ENCODE results near the gene NAPA.
A peak's percentile ranks its signal among the peaks of the same experiment; 100 is the strongest.

NAPA gene

DNA sequence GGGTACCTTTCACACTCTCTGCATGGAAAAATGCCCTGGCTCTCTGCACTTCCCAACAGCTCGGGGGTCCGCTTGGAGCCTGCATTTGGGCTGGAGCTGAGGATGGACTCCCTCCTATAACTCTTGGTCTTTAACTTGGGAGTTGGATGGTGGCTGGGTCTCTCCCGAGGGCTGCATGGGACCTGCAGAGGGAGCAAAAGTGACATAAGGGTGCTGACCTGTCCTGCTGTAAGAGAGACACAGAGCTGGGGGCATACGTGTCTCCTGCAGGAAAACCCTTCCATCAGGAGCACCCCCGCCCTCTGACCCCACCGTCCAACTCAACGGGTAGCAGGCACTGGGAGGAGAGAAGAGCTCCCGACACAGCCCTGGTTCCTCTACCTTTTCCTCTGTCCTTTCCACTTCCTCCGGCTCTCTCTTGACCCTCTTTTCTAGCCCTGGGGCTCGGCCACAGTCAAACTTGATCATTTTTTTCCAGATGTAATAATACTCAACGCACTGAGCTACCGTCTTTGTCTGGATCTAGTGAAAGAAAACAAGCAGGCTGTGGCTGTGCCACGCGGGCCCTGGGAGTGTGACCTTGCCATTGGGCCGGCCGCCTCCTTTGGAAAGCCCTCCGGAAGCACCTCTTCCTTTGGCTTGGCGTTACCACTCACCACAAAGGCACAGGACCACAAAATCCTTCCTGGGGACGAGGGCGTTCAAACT is 6.8 kb upstream of the NAPA start:
- no peak for DNase-seq (ENCODE audit: low read depth)

DNA sequence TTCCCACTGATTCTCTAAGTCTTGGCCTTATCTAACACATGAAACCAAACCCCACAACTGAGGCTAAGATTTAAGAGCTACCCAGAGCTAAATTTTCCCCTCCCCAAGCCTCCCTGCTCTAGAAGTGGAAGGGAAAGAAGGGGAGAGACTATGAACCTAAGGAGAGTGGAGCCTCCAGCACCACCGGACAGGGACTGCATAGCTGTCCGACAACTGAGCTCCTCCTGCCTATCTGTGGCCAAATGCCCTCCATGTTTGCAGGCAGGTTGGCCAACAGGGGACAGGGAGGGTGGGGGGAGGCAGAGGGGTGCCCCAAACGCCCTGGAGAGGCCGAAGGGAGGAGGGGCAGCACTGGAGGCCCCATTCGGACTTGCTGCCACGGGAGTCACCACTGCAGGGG is 6.0 kb upstream of the NAPA start:
- no peak for DNase-seq (ENCODE audit: low read depth)

DNA sequence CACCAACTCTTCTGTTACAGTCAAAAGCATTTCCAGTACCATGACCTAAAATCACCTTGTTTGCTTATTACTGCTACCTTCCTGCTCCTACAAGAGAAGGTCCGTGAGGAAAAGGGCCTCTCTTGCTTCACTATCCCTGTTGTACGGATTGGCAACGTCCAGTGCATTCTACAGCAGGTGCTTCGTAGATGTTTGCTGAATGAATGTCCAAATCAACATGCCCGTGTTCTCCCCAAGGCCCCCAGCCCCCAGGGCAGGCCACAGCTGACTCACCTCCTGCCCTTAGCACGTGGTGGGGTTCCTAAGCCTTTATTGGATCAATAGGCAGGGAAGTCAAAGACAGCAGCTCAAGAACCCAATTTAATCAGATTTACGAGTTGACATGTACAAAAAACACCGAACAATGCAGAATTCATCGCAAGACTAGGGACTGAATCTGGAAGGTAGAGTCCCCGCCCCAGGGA is 5.5 kb upstream of the NAPA start:
- DNase-seq (ENCODE audit: low read depth): no peak

DNA sequence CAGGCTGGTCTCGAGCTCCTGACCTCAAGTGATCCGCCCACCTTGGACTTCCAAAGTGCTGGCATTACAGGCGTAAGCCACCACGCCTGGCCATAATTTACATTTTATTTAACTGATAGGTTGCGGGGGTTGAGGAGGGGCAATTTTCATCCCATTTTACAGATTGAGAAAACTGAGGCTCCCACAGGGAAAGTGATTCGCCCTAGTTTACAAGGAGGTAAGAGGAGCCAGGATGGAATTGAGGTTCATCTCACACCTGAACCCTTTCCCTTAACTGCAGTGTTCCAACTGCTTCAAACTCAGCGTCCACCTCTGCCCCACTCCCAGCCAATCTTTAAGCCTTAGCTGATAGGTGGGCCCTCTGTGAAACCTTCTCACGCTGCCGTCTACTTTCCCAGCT is 4.0 kb upstream of the NAPA start:
- no peak for DNase-seq (ENCODE audit: low read depth)

DNA sequence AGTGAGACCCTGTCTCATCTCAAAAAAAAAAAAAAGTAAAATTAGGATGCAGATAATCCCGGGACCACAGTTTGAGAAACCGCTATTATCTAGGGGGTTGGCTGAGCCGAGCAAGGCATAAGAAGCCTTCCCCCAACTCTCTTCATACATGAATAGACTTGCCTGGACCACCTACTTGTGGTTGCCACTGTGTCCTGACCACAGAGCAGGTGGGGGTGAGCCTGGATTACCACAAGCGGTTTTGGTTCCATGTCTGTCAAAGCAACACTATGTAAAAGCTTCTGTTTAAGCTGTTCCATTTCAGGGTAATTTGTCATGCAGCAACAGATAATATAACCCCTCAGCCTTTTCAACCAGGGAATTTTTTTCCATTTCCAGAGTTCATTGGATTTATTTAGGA is 3.3 kb upstream of the NAPA start:
- peak; percentile 44 for DNase-seq (ENCODE audit: low read depth)

DNA sequence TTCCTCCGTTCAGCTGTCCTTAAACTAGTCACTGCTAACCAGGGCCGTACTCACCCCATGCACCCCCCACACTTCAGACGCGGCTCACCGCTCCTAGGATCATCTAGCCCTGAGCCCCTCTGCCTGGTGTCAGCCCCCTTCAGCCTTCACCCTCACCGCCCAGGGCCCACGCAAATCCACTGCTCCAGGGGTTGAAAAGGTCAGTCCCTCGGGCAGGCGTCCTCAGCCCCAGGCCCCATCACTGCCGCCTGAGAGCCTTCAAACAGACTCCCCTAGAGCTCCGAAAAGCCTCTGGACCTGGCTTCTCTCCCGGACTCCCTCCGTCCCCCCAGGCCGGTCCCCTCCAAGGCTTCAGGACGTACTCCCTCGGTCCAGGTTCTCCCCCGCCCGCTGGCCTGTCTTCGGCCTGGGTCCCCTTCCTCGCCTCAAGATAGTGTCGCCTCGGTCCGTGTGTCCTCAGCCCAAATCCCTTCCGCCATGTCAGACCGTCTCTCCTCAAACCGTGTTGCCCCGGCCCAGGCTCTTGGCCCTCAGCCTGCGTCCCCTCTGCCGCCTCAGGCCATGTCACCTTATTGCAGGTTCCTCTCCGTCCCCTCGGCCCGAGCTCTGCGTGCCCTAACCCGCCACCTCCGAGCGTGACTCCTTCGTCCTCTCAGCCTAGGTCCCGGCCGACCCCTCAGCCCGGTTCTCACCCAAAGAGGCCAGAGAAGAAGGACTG is 553 bp downstream of the NAPA start:
- no peak for DNase-seq (ENCODE audit: low read depth)

DNA sequence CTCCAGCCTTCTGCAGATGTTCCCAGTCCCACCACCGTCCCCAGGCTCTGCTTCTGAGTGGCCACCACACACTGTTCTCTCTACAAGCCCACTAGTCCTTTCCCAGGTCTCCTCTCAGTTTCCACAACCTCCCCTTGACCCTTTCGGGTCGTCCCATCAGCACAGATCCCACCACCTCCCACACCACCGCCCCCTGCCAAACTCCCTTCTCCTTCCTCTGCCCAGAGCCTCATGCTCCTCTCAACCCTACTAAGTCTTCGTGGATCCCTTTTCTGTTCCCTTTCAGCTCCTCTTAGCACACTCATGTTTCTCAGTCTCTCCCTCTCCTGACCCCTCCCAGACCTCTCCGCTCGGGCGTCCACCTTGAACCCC is 1.9 kb downstream of the NAPA start:
- DNase-seq (ENCODE audit: low read depth): no peak

DNA sequence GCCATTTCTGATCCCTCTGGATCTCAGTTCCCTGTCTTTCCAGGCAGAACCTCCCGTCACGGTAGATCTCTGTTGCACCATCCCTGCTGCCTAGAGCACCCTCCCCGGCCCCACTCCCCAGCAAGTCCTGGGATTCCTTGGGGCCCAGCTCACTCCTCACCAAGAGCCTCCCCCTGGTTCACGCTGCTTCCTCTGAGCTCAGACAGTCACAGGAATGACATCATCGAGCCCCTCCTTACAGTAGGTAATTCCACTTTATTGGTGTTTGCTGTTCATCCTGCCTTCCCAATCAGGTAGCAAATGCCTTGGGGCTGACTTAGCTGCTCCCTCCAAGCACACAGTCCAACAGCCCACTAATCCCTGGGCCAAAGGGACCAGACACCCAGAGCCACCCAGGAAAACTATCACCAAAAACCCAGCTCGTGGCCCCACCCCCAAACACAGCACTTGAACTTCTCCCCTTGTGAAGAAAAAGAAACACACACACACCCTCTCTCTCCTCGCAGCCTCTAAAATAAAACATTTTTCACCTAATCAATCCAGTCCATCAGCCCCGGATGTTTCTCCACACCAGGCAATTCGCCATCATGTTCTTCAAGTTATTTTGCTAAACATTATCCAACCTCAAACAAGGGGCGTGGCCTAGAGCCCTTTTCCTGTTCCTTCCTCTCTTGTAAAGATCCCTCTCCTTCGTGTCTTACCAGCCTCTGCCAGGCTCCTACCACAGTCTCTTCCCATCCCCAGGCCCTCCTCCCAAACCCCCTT is 2.5 kb downstream of the NAPA start:
- DNase-seq (ENCODE audit: low read depth): no peak

DNA sequence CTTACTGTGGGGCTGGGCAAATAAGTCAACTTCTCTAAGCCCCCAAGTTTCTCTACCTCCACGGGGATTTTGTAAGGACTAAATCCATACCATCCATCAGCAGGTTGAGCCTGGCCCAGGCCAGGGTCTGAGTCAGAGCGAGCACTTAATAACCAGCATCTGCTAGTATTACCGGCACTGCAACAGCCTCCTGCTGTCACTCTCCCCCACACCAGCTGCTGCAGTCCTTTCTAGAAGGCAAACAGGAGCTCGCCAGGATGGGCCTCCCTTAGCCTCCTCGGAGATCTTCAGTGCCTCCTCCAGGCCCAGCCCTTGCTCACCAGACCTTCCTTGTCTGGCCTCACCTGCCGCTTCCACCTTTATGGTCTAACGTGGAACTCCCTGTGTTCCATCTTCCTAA is 3.2 kb downstream of the NAPA start:
- no peak for DNase-seq (ENCODE audit: low read depth)

DNA sequence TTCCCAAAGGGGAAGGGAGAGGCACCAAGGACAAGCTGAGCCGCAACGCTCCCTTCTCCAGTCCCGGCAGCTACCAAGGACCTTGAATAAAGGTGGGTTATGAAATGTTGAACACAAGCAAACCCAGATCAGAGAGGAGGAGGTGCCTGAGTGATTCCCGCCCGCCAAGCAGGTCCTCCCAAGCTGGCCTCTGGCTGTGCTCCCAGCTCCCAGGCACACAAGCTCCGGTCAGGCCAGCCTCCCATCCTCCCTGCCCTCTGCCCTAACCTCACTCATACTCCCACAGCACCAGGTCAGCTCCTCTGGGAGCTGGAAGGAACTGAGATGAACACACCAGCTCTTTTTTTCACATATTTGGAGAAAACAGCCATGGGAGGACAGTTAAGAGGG is 3.7 kb downstream of the NAPA start:
- DNase-seq (ENCODE audit: low read depth): no peak

DNA sequence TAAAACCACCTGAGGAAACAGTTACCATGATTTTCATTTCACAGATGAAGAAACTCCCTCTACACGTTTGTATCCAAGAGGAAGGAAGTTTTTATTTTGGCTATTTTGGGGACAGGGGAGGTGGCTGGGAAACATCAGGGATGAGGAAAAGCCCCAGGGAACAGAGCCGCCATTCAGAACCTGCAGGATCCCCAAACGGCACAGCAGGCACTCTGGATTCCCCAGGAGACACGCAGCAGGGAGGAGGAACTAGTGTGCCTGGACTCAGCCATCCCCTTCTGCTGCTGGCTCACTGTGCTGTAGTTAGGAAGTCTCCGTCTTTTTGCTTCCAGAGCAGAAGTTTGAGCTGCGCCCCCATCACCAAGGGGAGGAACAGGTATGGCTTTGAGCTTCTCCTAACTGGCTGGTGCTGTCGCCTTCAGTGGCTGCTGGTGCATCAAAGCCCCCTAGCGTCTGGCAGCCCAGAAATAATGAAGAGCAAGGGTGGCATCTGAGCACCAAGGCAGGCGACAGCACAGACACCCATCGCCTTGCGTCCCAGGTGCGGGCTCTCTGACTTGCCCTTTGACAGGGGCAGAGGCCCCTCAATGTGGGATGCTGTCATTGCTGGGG is 4.2 kb downstream of the NAPA start:
- no peak for DNase-seq (ENCODE audit: low read depth)

DNA sequence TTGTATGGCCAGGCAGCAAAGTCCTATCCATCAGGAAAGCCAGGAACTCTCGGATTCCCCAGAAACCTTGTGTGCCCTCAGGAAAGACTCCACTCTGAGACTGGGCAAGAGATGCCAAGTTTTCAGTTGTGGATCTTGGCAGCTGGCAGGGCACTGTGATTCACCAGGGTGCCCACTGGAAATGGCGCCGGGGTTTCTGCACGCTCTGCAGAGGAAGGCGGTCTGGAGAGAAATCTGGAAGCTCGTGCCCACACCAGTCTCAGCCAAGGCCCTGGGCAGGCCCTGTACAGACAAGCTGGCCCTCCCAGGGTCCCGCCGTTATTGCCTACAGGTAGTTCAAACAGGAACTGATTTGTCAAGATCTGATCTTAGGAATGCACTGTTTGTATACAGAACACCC is 4.9 kb downstream of the NAPA start:
- DNase-seq (ENCODE audit: low read depth): no peak

DNA sequence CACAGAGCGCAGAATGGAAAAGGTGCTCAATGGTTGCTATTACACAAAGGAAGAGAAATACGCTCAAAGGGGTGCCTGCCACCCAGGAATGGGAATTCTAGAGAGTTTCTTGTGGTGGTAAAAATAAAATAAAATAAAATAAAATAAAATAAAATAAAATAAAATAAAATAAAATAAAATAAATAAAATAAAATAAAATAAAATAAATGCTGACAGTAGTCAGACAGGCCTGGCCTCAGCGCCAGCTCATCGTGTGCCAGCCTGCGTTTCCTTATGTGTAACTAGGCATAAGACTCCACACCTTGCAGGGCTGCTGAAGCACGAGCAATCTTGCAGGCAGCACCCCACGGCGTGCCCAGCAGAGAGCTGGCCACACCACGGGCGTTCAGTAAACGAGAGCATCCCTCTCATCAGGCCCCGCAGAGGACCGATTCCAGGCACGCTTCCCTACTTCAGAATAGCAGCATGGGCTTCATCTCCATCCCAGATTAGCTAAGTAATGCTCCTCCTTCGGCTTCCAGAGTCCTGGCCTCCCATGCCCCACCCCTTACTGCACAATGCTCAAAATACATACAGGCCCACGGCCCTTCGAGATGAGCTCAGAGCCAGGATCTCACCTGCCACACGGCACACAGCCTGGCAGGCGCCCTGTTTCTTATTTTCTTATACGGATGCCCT is 5.6 kb downstream of the NAPA start:
- no peak for DNase-seq (ENCODE audit: low read depth)

DNA sequence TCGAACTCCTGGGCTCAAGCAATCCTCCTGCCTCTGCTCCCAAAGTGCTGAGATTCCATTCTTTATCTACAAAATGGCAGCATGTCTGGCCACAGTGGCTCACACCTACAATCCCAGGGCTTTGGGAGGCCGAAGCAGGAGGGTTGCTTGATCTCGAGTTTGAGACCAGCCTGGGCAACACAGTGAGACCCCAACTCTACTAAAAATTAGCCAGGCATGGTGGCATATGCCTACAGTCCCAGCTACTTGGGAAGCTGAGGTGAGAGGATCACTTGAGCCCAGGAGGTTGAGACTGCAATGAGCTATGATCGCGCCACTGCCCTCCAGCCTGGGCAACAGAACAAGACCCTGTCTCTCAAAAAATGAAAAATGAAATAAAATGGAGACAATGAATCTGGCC is 6.1 kb downstream of the NAPA start:
- no peak for DNase-seq (ENCODE audit: low read depth)

DNA sequence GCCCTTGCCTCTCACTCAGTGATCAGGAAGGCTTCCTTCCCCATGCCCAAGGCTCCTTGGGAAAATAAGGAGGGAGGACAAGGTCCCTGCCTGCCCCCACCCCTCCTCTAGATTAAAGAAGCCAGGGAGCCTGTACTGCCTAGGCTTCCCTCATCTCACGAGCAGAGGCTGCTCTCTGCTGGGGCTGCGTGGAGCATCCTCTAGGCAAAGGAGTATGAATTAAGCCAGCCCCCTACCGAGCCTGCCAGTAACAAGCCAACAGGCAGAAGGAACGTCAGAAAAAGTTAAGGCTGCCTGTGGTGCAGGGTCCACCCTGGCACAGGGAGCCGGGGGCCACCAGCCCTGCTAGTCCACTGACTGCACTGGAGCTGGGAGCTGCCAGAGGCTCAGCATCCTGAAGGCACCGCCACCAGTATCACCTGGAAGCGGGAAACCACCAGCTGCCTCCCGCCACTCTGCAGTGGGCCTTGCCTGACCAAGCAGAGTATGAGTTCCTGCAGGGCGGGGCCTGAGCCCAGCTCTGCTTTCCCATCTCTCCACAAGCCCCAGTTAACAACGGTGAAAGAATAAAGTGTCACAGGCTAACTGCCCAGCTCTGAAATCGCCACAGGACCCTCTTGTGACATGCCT is 6.8 kb downstream of the NAPA start:
- DNase-seq (ENCODE audit: low read depth): no peak

DNA sequence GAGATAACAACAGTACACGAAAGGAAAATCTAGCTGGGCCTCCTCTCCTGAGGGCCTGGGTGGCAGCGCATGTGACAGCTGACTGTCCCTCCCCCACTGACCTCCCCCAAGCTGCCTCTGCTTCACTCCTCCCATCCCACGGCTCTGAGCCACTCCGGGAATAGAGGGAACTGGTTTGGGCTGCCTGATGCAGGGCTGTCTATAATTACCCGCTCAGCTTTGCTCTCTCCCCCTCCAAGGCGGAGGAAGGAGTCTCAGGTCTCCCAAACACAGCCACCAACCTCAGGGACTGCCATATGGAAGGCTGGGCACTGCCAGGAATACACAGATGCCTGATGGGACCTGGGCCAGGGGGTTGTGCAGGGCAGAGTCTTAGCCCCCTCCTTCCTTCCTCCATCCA is 7.9 kb downstream of the NAPA start:
- DNase-seq (ENCODE audit: low read depth): no peak

DNA sequence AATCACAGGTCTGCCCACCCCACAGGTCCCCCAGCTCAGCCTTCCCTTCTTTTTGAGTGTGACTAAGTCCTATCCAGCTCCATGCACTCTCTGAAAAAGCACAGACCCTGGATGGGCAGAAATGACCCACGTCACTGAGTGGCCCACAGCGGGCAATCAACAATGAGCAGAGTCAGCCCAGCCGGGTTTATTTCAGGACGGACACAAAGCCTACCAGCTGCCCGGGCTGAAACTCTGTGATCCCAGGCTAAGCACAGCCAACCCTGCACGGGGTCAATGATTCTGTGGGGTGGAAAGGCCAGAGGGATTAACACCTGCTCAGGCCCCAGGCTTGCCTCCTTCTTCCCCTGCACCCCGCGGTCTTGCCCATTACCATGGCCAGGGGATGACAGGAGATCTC is 8.4 kb downstream of the NAPA start:
- no peak for DNase-seq (ENCODE audit: low read depth)

DNA sequence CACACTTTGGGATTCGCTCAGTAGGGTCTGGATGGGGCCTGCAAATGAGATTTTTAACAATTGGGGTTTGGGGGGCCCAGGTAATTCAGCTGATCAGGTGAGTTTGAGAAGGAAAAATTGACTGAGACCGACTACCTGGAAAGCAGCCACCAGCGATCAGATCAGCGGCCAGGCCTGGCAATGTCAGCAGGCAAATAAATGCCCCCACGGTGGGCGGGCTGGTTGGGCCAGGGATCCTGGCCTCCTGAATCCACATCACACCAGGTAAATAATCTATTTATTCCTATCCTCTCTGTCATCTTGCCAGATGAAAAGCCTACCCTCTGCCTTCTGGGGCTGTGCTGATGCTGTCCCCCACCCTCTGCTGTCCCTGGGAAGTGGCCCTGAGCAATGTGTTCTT is 9.4 kb downstream of the NAPA start:
- no peak for DNase-seq (ENCODE audit: low read depth)

DNA sequence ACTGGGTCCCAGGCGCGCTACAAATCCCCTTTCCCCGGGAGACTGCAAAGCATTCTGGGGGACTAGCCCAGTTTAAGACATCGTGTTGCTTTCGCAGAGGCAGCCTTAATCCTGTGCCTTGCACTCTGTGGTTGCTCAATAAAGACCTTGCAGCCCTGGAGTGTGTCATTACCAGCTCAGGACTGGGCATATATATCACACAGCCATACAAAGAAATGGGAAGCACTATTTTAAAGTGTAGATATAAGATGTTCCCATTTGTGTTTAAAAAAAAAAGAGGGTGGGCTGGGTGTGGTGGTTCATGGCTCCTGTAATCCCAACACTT is 11.1 kb downstream of the NAPA start:
- DNase-seq (ENCODE audit: low read depth): no peak

DNA sequence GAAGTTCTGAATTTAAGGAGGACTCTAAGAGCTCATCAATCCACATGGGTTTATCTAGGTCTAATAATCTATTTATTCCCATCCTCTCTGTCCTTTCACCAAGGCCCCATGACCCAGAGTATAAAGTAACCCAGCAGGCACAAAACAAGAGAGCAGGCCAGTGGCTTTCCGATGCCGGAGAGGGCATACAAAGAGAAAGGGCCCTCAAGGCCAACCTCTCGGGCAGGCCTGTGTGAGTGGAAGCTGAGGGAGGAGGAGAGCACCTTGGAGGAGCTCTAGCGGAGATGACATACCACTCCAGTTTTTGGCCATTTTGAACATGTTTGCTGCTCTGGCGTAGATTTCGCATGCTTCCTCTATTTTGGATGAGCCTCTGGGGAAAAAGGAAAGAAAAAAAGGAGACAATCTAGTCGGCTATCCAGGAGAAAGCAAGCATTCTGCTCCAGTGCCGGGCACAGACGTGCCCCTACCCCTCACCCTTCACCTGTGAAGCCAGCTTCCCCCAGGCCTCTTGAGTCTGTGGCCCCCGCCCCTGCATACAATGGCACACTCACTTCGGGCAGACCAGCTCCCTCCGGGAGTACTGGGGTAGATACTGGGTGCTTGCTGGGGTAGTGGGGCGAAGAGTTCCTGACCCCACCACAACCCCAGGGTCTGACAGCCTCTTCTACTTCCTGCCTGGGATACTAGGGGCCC is 11.6 kb downstream of the NAPA start:
- DNase-seq (ENCODE audit: low read depth): no peak

Measured in stimulated activated CD8-positive, alpha-beta memory T cell treated with anti-CD3 and anti-CD28 coated beads, Interleukin-7, amount 100 ng/mL, for 24 hours (primary cell).